Lung microvascular endothelial cell (primary cell): Measurements from ENCODE around the gene SNX3. TPM values are rescaled to one million over a fixed set of nuclear protein-coding genes. Genes with fewer than 3 reads are reported as not detected.
"Not testable (repeated sequence)": the region's sequence is repeated elsewhere in the genome, so short reads cannot be mapped to it uniquely, and the experiment has no call there.

Source experiments
- DNase-seq, 2 donors: peaks; one replicate each; pipeline versions ENCODE4 v3.0.0 to v3.0.0-alpha.2; 2010; ENCODE audit warnings: low read depth in 2 of 2
- total RNA-seq: library from RNA; depleted of rRNA; stranded (reverse); fragments of >200 nt; gene quantifications from 2 replicates; pipeline ENCODE4 v1.2.1, GENCODE V29; 2014

Gene SNX3
- 151 and 176 TPM in 2 replicates for total RNA-seq

DNA sequence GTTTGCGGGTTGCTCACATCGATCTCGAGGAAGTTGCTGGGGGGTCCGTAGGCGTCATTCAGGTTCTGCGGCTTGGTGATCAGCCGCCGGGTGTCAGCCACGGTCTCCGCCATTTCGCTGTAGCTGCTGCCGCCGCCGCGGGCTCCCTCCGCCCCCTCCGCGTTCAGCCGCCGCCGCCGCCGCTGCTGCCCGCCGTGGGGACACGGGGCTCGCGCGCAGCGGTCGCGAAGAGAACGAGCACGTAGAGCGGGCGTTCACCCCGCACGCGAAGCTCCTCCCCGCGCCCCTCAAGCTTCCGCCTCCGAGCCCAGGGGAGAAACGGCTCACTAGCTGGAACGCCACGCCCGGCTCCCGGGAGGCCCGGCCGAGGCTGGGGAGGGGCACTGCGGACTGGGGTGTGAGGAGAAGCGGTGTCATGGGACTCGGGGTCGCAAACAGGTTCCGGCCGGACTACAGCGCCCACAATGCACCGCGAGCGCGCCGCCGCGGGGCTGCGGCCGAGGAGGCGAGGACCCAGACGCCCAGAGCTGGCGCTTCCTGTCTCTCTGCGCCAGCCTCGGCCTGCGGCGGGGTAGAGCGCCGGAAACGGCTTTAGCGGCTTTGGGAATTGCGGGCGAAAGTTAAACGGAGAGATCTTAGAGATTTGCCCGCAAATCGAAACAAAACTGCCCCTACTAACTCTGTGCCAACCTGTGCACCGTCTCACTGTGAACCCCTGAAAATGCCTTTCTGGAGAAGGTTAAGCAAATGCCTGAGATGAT lies at the start of gene SNX3:
Gene SNX3, minus strand, starts transcription at position 232 of the 761 bp plus-strand sequence. Its CDS starts 119 bp downstream, at position 113.
- DNase-seq = peak; percentile 97

DNA sequence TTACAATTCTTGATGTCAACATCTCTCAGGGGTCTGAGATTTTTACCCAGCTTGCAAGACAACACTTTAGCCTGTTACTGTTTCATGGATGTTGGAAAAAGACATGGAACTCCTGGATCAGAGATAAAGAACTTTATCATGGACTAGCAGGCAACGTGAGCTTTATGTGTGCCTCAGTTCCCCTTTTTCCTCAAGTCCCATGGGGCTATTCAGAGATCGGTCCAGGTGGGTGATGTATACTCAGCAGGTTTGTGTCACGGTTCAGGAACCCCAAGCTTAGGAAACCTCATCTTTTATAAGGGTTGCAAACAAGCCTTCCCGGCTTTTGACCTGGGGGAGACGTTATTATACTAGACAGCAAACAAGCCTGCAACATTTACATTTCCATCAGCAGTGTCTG lies 49.0 kb upstream of the SNX3 start:
- no peak for DNase-seq

DNA sequence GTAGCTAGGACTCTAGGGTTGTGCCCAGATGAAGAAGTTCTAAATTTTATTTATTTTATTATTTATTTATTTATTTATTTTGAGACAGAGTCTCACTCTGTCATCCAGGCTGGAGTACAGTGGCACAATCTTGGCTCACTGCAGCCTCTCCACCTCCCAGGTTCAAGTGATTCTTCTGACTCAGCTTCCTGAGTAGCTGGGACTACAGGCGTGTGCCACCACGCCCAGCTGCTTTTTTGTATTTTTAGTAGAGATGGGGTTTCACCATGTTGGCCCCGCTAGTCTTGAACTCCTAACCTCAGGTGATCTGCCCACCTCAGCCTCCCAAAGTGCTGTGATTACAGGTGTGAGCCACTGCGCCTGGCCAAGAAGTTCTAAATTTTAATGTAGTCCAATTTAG lies 47.8 kb upstream of the SNX3 start:
- DNase-seq = peak in 1 of 2 donors; percentile 28

DNA sequence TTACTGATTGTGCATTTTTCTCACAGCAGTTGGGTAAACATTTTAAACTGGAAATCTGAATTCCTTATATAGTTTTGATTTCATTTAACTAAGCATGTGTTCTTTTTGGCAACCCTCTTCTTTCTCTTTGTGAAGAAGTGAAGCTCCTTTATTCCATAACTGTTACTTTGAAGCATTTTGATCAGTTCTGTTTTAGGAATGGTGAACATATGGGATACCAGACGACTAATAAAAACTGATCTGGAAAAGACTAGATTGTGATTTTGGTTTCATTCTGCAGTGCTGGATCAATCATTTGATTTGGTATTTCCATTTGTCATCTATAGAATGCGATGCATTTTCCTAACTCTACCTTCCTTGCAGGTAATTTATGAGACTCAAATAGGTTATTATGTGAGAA lies 43.8 kb upstream of the SNX3 start:
- no peak for DNase-seq

DNA sequence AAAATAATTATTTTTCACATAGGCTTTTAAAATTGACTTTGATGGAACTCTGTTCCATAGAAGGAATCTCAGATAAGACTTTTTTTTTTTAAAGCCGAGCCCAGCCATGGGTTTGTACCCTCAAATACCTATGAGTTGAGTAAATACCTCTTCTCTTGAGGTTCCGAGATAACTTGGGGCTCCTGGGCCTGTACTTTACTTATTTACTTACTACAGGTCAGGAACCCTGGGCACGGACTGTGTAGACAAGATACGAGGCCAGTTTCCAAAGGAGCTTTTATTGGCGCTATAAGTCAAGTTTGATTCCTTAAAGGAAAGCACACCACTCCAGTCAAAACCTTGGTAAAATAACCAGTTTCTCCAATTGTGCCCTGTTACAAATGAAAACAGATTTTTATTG lies 41.5 kb upstream of the SNX3 start:
- no peak for DNase-seq

DNA sequence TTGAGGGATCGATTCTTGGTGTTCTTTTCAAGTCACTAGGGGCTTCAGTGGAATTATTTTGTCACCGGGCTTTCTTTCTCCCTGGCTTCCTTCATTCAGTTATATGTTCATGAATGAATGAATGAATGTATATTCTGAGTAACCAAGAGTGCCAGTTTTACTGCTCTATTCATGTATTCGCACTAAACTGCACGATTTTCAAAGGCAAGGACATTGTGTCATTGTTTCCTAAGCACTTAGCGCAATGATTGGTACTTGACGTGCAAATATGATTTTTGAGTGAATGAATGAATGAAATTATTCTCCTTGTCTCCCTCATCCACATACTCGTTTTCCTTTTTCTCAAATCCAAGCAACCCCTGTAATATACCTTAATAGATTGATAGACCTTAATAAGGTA lies 34.8 kb upstream of the SNX3 start:
- DNase-seq = no peak

DNA sequence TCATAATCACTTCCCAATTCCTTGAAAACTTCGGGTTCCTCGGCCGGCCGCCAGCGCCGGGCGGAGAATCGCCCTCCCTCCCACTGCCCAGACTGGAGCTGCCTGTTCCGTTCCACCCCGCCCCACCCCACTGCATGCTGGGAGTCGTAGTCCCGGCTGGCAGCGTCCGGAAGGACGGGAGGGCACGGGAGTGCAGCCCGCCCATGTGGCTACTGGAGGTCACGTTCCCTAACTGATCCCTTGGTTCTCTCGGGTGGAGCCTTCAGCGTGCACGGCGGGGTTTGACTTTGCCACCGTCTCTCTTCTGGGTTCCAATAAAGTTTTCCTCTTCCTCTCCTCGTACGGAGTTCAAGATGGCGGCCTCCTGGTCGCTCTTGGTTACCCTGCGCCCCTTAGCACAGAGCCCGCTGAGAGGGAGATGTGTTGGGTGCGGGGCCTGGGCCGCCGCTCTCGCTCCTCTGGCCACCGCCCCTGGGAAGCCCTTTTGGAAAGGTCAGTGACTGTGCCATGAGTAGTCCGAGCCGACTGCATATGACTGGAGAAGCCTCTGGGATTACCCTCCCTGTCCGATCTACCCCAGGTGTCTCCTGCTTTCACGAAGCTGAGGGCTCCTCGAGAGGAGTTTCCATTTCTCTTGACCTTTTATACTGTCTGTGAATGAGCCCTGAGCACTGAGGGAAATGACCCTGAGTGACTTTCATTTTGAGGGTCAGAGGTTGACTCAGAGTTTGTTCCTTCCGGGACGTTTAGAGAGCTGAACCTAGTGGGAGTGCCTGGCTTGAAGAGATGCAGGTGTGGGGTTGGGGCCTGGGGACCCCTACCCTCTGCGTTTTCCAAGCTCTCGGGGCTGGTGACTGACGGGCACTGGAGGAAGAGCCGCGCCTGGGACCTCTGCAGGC lies 34.1 kb upstream of the SNX3 start, which contains the start of gene AFG1L:
Gene AFG1L, plus strand, starts transcription at position 328 of the 899 bp plus-strand sequence. Its CDS starts 26 bp downstream, at position 354.
- peak; percentile 85 to 88 for DNase-seq

DNA sequence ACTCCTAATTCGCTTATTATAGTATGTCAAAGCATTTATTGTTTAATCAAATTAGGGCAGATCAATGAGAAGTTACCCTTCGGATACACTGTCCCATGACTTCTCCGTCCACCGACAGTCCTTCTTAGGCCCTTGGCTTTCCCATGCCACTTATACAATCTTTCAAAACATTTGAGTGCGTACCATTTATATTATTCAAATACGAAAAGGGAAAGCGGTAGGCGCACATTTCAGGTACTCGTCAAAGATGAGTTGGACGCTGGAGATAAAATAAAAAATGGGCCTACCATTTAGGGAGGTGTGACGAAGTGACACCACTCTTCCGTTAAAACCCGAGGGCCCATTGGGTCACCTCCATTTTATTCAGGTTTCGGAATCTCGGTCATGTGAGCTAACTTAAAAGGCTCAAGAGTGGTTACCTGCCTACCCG lies 33.5 kb upstream of the SNX3 start:
- DNase-seq = no peak

DNA sequence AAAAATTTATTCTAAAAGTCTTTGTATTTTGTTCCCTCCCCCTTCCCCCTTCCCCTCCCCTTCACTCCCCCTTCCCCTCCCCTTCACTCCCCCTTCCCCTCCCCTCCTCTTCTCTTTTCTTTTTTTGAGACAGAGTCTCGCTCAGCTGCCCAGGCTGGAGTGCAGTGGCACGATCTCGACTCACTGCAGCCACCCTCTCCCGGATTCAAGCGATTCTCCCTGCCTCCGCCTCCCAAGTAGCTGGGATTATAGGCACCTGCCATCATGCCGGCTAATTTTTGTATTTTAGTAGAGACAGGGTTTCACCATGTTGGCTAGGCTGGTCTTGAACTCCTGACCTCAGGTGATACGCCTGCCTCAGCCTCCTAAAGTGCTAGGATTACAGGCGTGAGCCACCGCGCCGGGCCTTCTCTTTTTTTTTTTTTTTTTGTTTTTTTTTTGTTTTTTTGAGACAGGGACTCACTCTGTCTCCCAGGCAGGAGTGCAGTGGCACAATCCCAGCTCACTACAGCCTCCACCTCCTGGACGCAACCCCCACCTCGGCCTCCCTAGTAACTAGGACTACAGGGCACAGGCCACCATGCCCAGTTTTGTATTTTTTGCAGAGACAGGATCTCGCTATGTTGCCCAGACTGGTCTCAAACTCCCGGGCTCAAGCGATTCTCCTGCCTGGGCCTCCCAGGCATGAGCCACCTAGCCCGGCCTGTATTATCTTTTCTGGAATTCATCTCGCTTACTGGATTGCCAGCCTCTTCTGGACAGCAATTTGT lies 32.9 kb upstream of the SNX3 start:
- DNase-seq = no peak

DNA sequence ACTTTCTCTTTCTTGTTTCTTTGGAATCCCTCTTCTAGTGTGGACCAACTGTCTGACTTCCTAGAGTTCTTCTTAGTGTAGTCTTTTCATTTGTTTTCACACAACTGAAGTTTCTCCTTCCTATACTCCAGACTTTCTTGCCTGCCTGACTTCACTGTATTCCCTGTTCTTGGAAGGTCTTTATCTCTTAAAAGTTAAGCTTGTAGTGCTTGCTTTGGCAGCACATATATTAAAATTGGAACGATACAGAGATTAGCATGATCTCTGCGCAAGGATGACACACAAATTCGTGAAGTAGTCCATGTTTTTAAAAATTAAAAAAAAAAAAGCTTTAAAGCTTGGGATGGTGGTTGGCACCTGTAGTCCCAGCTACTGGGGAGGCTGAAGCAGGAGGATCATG lies 31.7 kb upstream of the SNX3 start:
- not testable (repeated sequence) for DNase-seq

DNA sequence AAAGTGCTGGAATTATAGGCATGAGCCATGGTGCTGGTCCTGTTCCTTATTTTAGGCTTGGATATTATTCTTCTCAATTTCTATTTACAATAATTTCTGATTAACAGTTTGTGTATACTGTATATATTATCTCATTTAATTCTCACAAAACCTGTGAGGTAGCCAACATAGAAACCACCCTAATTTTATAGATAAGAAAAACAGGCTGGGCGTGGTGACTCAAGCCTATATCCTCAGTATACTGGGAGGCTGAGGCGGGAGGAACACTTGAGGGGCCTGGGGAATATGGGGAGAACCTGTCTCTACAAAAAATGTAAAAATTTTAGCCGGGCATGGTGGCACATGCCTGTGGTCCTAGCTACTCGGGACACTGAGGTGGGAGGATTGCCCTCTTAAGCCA lies 30.3 kb upstream of the SNX3 start:
- no peak for DNase-seq

DNA sequence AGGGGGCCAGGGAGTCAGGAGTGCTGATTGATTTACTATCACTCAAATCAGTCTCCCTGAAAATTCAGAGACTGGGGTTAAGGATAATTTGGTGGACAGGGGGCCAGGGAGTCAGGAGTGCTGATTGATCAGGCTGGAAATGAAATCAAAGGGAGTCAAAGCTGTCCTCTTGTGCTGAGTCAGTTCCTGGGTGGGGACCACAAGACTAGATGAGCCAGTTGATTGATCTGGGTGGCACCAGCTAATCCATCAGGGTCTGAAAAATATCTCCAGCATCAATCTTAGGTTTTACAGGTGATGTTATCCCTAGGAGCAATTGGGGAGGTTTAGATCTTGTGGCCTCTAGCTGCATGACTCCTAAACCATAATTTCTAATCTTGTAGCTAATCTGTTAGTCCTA lies 27.9 kb upstream of the SNX3 start:
- no peak for DNase-seq

DNA sequence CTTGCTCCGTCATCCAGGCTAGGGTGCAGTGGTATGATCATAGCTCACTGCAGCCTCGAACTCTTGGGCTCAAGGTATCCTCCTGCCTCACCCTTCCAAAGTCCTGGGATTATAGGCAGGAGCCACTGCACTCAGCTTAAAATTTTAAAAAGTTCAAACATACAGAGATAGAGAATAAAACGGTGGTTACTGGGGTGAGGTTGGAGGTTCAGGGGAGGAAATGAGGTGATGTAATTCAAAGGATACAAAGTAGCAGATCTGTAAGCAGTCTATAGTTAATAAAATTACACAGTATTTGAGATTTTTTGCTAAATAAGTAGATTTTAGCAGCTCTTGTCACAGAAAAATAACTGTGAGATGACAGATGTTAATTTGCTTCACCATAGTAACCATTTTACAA lies 26.5 kb upstream of the SNX3 start:
- no peak for DNase-seq

DNA sequence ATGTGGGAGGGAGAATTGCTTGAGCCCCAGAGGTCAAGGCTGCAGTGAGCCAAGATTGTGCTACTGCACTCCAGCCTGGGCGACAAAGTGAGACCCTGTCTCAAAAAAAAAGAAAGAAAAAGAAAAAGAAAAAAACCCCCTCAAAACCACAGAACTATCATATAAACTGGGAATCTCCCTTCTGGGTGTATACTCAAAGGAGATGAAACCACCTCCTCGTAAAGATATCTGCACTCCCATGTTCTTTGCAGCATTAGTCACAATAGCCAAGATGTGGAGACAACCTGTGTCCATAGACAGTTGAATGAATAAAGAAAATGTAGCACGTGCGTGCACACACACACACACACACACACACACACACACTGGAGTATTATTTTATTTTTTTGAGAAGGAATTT lies 25.5 kb upstream of the SNX3 start:
- no peak for DNase-seq

DNA sequence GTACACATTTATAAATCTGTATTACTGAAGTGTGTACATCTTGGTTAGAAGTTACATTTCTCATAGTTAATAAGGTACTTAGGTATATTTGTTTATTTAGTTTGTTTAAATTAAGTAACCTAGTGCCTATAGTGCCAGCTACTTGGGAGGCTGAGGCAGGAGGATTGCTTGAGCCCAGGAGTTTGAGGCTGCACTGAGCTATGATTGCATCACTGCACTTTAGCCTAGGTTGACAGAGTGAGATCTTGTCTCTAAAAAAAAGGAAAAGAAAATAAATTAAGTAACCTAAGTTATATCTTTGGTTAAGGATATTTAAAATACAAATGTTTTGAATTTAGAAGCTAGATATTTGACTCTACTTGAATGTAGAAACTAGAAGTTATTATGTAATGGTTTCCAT lies 24.5 kb upstream of the SNX3 start:
- DNase-seq = no peak

DNA sequence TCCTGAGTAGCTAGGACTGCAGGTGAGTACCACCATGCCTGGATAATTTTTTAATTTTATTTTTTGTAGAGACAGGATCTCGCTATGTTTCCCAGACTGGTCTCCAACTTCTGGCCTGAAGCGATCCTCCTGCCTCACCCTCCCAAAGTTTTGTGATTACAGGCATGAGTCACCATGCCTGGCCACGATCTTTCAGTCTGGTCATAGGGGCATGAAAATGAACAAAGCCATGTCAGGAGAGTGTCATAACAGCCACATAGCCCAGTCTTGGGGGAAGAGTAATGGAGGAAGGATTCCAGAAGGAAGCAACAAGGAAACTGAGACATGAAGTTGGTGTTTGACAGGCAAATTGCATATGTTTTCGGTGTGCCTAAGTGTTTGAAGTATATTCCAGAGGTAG lies 17.0 kb upstream of the SNX3 start:
- DNase-seq = no peak

DNA sequence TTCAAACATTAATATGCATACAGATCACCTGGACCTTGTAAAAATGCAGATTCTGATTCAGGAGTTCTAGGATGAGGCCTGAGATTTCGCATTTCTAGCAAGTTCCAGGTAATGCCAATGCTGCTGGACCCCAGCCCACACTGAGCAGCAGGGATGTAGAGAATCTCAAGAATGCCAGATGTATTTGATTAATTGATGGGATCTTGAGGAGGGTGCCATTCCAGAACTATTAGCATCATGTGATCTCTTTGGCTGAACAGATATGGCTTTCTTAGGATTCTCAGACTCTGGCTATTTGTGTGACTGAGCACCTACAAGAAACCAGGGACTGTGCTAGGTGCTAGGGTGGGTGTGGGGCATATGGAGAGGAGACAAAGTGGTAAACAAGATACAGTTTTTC lies 16.5 kb upstream of the SNX3 start:
- DNase-seq = no peak

DNA sequence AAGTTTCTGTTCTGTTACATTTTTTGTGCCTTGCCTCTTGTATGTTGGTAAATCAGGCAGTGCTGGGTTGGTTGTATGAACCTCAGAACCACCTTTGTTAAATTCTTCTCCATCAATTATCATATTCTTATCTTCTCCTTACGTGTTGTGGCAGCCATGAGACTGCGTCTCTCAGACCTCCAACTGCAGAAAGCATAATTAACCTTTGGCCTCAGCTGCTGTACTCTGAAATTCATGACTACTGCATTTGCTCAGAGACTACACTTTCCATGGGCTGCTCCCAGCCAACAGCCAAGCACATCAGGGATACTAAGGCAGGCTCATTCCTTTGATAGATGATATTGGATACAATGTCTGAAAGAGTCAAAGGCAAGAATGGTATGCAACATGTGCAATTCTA lies 15.1 kb upstream of the SNX3 start:
- no peak for DNase-seq

DNA sequence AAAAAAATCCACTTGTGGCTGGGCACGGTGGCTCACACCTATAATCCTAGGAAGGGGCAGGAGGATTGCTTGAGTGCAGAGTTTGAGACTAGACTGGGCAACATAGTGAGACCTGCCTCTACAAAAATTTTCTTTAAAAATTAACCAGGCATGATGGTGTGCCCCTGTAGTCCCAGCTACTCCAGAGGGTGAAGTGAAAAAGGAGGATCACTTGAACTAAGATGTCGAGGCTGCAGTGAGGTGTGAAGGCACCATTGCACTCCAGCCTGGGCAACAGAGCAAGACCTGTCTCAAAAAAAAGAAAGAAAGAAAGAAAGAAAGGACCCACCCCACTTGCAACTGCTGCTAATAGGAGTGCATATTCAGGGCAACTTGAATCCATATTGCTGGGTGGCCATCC lies 13.7 kb upstream of the SNX3 start:
- no peak for DNase-seq

DNA sequence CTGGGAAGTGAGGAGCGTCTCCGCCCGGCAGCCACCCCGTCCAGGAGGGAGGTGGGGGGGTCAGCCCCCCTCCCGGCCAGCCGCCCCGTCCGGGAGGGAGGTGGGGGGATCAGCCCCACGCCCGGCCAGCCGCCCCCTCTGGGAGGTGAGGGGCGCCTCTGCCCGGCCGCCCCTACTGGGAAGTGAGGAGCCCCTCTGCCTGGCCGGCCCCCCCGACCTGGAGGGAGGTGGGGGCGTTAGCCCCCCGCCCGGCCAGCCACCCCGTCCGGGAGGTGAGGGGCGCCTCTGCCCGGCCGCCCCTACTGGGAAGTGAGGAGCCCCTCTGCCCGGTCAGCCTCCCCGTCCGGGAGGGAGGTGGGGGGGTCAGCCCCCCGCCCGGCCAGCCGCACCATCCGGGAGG lies 9.1 kb upstream of the SNX3 start:
- DNase-seq = not testable (repeated sequence)

DNA sequence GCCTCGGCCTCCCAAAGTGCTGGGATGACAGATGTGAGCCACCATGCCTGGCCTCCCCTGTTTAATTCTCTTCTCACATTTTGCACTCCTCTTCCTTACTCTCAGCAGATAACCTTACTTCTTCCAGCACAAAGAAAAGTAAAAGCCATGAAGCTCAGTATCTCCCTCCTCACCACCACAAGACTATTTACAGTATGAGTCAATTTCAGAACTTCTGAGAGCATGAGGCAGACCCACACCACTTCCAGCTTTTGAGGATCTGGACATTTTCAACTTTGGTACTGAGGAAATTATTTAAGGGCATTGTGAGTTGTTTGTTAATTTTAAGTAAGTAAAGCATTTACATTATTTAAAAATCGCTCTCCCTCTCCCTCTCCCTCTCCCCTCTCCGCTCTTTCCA lies 8.0 kb upstream of the SNX3 start:
- no peak for DNase-seq

DNA sequence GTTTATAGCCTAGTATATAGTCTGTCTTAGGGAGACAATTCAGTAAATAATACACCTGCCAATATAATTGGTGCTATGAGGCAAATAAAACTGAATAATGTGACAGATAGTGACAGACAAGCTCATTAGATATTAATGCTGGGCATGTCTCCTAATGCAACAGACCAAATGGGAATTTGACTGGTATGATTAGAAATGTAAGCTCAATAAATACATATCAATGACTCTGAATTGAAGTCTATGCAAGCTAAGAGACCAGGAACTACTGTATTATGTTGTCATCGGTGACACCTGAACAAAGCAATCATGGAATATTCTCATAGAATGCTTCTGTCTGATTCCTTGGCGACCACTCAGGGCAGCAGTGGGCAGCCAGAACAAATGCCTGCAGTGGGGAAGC lies 2.5 kb upstream of the SNX3 start:
- DNase-seq = no peak
